Caco-2 (cell line): ENCODE measurements around the gene CACNA1H. TPM values are rescaled to one million over a fixed set of nuclear protein-coding genes. Genes with fewer than 3 reads are reported as not detected.

Source experiments
- BruUV-seq: library from RNA; stranded (reverse); fragments of 400-500 nt; replicated peaks from 2 replicates; lab custom pipeline; 2021; lab: Mats Ljungman, UMichigan
- CTCF ChIA-PET: fragments of 300-600 bp; sonication (Branson Sonifier 250); formaldehyde crosslinking; loops from one replicate; lab custom pipeline; 2022; ENCODE audit warnings: antibody characterized with exemption; lab: Charles Lee
- POLR2A ChIA-PET: fragments of 300-600 bp; sonication (Branson Sonifier 250); formaldehyde crosslinking; loops from one replicate; lab custom pipeline; 2022; ENCODE audit warnings: antibody characterized with exemption; lab: Charles Lee
- DNase-seq, 2 experiments: peaks; one replicate each; pipeline versions ENCODE4 v3.0.0 to v3.0.0-alpha.2; 2020 to 2022
- H3K27me3 ChIP-seq: replicated peaks from 2 replicates; pipeline ENCODE4 v1.6.0; 2011; ENCODE audit warnings: low read length; ENCODE audit not compliant: control insufficient read depth, insufficient read depth
- H3K36me3 ChIP-seq: 2 replicates; pipeline ENCODE4 v1.5.1; 2011; ENCODE audit warnings: low read length; ENCODE audit not compliant: control insufficient read depth, insufficient read depth
- H3K4me1 ChIP-seq: fragments of 250-450 bp; sonication (Bioruptor Pico); 2 replicates; pipeline ENCODE4 v1.5.1; 2020; ENCODE audit warnings: mild to moderate bottlenecking
- H3K4me3 ChIP-seq: 2 replicates; pipeline ENCODE4 v1.5.1; 2011; ENCODE audit warnings: low read depth, mild to moderate bottlenecking, control low read depth, low read length
- H3K9me3 ChIP-seq: fragments of 250-450 bp; sonication (Bioruptor Pico); 2 replicates; pipeline ENCODE4 v1.5.1; 2020; ENCODE audit warnings: mild to moderate bottlenecking, moderate library complexity
- H3K27ac Mint-ChIP-seq: one replicate; pipeline ENCODE4 v1.8.0; 2022; ENCODE audit warnings: mixed read lengths; ENCODE audit not compliant: unreplicated experiment
- H3K27me3 Mint-ChIP-seq: one replicate; pipeline ENCODE4 v1.8.0; 2022; ENCODE audit warnings: mixed read lengths; ENCODE audit not compliant: insufficient read depth, unreplicated experiment
- H3K36me3 Mint-ChIP-seq: one replicate; pipeline ENCODE4 v1.8.0; 2022; ENCODE audit warnings: mild to moderate bottlenecking, mixed read lengths; ENCODE audit not compliant: insufficient read depth, unreplicated experiment
- H3K4me1 Mint-ChIP-seq: one replicate; pipeline ENCODE4 v1.8.0; 2022; ENCODE audit warnings: low read depth, mixed read lengths; ENCODE audit not compliant: unreplicated experiment
- H3K4me3 Mint-ChIP-seq: one replicate; pipeline ENCODE4 v1.8.0; 2022; ENCODE audit warnings: mild to moderate bottlenecking, moderate library complexity, mixed read lengths; ENCODE audit not compliant: unreplicated experiment
- H3K9me3 Mint-ChIP-seq: one replicate; pipeline ENCODE4 v1.8.0; 2022; ENCODE audit warnings: mixed read lengths; ENCODE audit not compliant: unreplicated experiment
- CTCF ChIP-seq, 2 experiments: fragments of 200-600 bp in 1 of 2; IDR thresholded peaks; 1 replicate in 1 of 2; 2 replicates in 1 of 2; pipeline versions ENCODE4 v1.5.1 to v1.8.0; 2011 to 2022; ENCODE audit warnings: antibody characterized with exemption in 1 of 2, control low read depth in 1 of 2, inconsistent platforms in 1 of 2, low read depth in 1 of 2, low read length in 1 of 2, mild to moderate bottlenecking in 1 of 2, moderate library complexity in 1 of 2; ENCODE audit not compliant: insufficient read depth in 1 of 2, severe bottlenecking in 1 of 2, unreplicated experiment in 1 of 2
- intact Hi-C: fragments of 100-400 bp; cut with micrococcal nuclease; formaldehyde crosslinking; loops from one replicate; pipeline ENCODE4 v1.10.0; 2022; ENCODE audit not compliant: unreplicated experiment
- total RNA-seq: library from RNA; stranded (reverse); gene quantifications from 2 replicates; pipeline ENCODE4 v1.2.3, GENCODE V29; 2022

The CACNA1H gene
- total RNA-seq, 1 experiment from 2014 or later = 5.1 TPM

GRCh38 chr16:1121601-1122397, 31.1 kb upstream of the CACNA1H start:
- Histone ChIP-seq H3K27me3 (no peaks in the 10 kb centered on the region), H3K9me3 (no peaks in the 10 kb centered on the region), H3K4me1 (no peaks in the 10 kb centered on the region), H3K4me3 (no peak overlapping the region), H3K36me3 (no peaks in the 10 kb centered on the region)
- DNase-seq = no peak
- no peaks in the 10 kb centered on the region for H3K27me3 Mint-ChIP-seq
- H3K36me3 Mint-ChIP-seq = no peaks in the 10 kb centered on the region
- intact Hi-C loops = no loop called here
- H3K4me3 Mint-ChIP-seq = no peak overlapping the region
- ChIA-PET CTCF (no interaction called here), POLR2A (no interaction called here)
- H3K4me1 Mint-ChIP-seq = no peaks in the 10 kb centered on the region
- no peak for TF ChIP-seq CTCF (IDR thresholded peaks at IDR 0.05; ENCODE audit: insufficient read depth in 1 of 2, low read depth in 1 of 2, low read length in 1 of 2, severe bottlenecking in 1 of 2, unreplicated experiment in 1 of 2)
- BruUV-seq = no TSS peak
- no peaks in the 10 kb centered on the region for H3K9me3 Mint-ChIP-seq
- H3K27ac Mint-ChIP-seq = no peak overlapping the region

DNA sequence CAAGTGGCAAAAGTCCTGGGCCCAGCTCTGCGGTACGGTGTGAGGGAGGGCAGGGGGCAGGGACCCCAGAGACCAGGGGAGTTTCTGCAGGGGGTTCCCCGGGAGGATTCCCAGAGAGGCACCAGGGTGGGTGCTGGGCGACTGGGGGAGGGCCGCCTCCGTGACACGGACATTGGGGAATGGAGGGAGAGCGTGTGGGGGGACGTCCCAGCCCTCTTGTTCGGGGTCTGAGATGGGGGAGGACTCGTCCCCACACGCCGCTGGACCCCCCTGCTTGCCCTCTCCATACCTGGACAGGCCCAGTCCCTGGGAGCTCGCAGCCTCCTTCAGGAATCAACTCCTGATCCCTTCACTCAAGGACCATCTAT, 30.5 kb upstream of the CACNA1H start:
- intact Hi-C loops = no loop called here
- Histone ChIP-seq H3K4me1 (no peaks in the 10 kb centered on the region), H3K27me3 (no peaks in the 10 kb centered on the region), H3K4me3 (no peak overlapping the region), H3K9me3 (no peaks in the 10 kb centered on the region), H3K36me3 (no peaks in the 10 kb centered on the region)
- no TSS peak for BruUV-seq
- Mint-ChIP-seq H3K27ac (no peak overlapping the region), H3K4me1 (no peaks in the 10 kb centered on the region), H3K4me3 (no peak overlapping the region), H3K27me3 (no peaks in the 10 kb centered on the region), H3K9me3 (no peaks in the 10 kb centered on the region), H3K36me3 (no peaks in the 10 kb centered on the region)
- ChIA-PET POLR2A (no interaction called here), CTCF (no interaction called here)
- no peak for TF ChIP-seq CTCF (IDR thresholded peaks at IDR 0.05; ENCODE audit: insufficient read depth in 1 of 2, low read depth in 1 of 2, low read length in 1 of 2, severe bottlenecking in 1 of 2, unreplicated experiment in 1 of 2)
- no peak for DNase-seq

GRCh38 chr16:1123525-1124230, 29.2 kb upstream of the CACNA1H start:
- H3K27me3 Mint-ChIP-seq = no peaks in the 10 kb centered on the region
- intact Hi-C loops = no loop called here
- Histone ChIP-seq H3K9me3 (no peaks in the 10 kb centered on the region), H3K4me1 (no peaks in the 10 kb centered on the region), H3K27me3 (no peaks in the 10 kb centered on the region), H3K4me3 (no peak overlapping the region), H3K36me3 (no peaks in the 10 kb centered on the region)
- no peak overlapping the region for H3K4me3 Mint-ChIP-seq
- H3K9me3 Mint-ChIP-seq = no peaks in the 10 kb centered on the region
- DNase-seq = no peak
- H3K36me3 Mint-ChIP-seq = no peaks in the 10 kb centered on the region
- H3K27ac Mint-ChIP-seq = no peak overlapping the region
- ChIA-PET POLR2A (no interaction called here), CTCF (no interaction called here)
- TF ChIP-seq CTCF (IDR thresholded peaks at IDR 0.05; ENCODE audit: insufficient read depth in 1 of 2, low read depth in 1 of 2, low read length in 1 of 2, severe bottlenecking in 1 of 2, unreplicated experiment in 1 of 2) = no peak
- H3K4me1 Mint-ChIP-seq = no peaks in the 10 kb centered on the region
- no TSS peak for BruUV-seq
